Muscle of leg (tissue), 11 donors: Measurements from ENCODE around the gene EMX1. TPM values are rescaled to one million over a fixed set of nuclear protein-coding genes. Genes with fewer than 3 reads are reported as not detected.

Source experiments
- DNase-seq: peaks from one replicate; pipeline ENCODE4 v3.0.0; 2013
- H3K27ac ChIP-seq: one replicate; pipeline ENCODE4 v1.5.1; 2013; ENCODE audit warnings: mild to moderate bottlenecking, low read length, control low read depth
- H3K27me3 ChIP-seq: one replicate; pipeline ENCODE4 v1.6.1; 2013; ENCODE audit warnings: low read length; ENCODE audit not compliant: control insufficient read depth, insufficient read depth
- H3K36me3 ChIP-seq: one replicate; pipeline ENCODE4 v1.6.1; 2013; ENCODE audit warnings: low read length; ENCODE audit not compliant: control insufficient read depth, insufficient read depth
- H3K4me1 ChIP-seq: one replicate; pipeline ENCODE4 v1.6.1; 2013; ENCODE audit warnings: low read length; ENCODE audit not compliant: control insufficient read depth, insufficient read depth
- H3K4me3 ChIP-seq: one replicate; pipeline ENCODE4 v1.5.1; 2013; ENCODE audit warnings: low read length, control low read depth
- H3K9me3 ChIP-seq: replicated peaks from 2 replicates; pipeline ENCODE4 v1.6.1; 2013; ENCODE audit warnings: low read depth, low read length; ENCODE audit not compliant: control insufficient read depth
- WGBS: methylation state at CpG from one replicate; pipeline ENCODE4 v1.1.5; 2013; ENCODE audit warnings: missing lambda C conversion rate; ENCODE audit not compliant: insufficient coverage; 5-methylcytosine and 5-hydroxymethylcytosine counted together
- polyA plus RNA-seq, 8 donors: library from polyadenylated mRNA; unstranded; fragments of 120-200 nt; gene quantifications; one replicate each; pipeline versions ENCODE4 v1.2.1 to v1.2.3, GENCODE V29; 2013; ENCODE audit warnings: inconsistent platforms in 1 of 8, low replicate concordance in 1 of 8; ENCODE audit not compliant: insufficient read length in 8 of 8, insufficient read depth in 1 of 8
- total RNA-seq: library from RNA; stranded (reverse); fragments of 120-200 nt; gene quantifications from one replicate; pipeline ENCODE4 v1.2.4, GENCODE V29; 2013

The EMX1 gene
- total and polyA plus RNA-seq, 9 donors = 0.04 to 0.07 (median 0.05) TPM; not detected in 6

GRCh38 chr2:72958542-72959385 is 41.4 kb downstream of the EMX1 start:
- Histone ChIP-seq H3K27ac (no peak overlapping the region), H3K9me3 (no peaks in the 10 kb centered on the region), H3K4me3 (no peak overlapping the region), H3K27me3 (no peaks in the 10 kb centered on the region), H3K36me3 (no peaks in the 10 kb centered on the region), H3K4me1 (peaks cover 21% of the 10 kb centered on the region)
- WGBS = 86% methylated on average over 11 of the region's 13 CpGs
- DNase-seq = no peak

- Histone ChIP-seq H3K36me3 (no peaks in the 10 kb centered on the region), H3K9me3 (no peaks in the 10 kb centered on the region), H3K27ac (no peak overlapping the region), H3K27me3 (no peaks in the 10 kb centered on the region), H3K4me3 (no peak overlapping the region), H3K4me1 (peaks cover 14% of the 10 kb centered on the region)
- no peak for DNase-seq
- 80% methylated on average over 7 of the region's 8 CpGs for WGBS
Observed at GRCh38 chr2:72959554-72959953, 42.2 kb downstream of the EMX1 start.

GRCh38 chr2:72959995-72960981 is 43.0 kb downstream of the EMX1 start:
- no peak for DNase-seq

GRCh38 chr2:72961036-72961720 is 43.9 kb downstream of the EMX1 start:
- Histone ChIP-seq H3K36me3 (no peaks in the 10 kb centered on the region), H3K4me1 (peaks cover 6% of the 10 kb centered on the region), H3K9me3 (no peaks in the 10 kb centered on the region), H3K27me3 (no peaks in the 10 kb centered on the region), H3K27ac (no peak overlapping the region), H3K4me3 (no peak overlapping the region)
- WGBS = 79% methylated on average over 24 of the region's 27 CpGs
- DNase-seq = no peak

More at GRCh38 chr2:72959995-72960981, 43.0 kb downstream of the EMX1 start:
- H3K36me3 ChIP-seq = no peaks in the 10 kb centered on the region
- WGBS = 93% methylated on average over 26 of the region's 26 CpGs
- H3K9me3 ChIP-seq = no peaks in the 10 kb centered on the region
- H3K4me1 ChIP-seq = peaks cover 6% of the 10 kb centered on the region
- no peak overlapping the region for H3K27ac ChIP-seq
- H3K4me3 ChIP-seq = no peak overlapping the region
- H3K27me3 ChIP-seq = no peaks in the 10 kb centered on the region

GRCh38 chr2:72961853-72962468 is 44.6 kb downstream of the EMX1 start:
- Histone ChIP-seq H3K36me3 (no peaks in the 10 kb centered on the region), H3K27me3 (no peaks in the 10 kb centered on the region), H3K4me3 (no peak overlapping the region), H3K4me1 (peaks cover 6% of the 10 kb centered on the region), H3K9me3 (no peaks in the 10 kb centered on the region), H3K27ac (no peak overlapping the region)
- DNase-seq = no peak
- WGBS = 55% methylated on average over 3 of the region's 8 CpGs

- H3K27me3 ChIP-seq = no peaks in the 10 kb centered on the region
- H3K4me3 ChIP-seq = no peak overlapping the region
- no peaks in the 10 kb centered on the region for H3K36me3 ChIP-seq
- H3K27ac ChIP-seq = no peak overlapping the region
- 69% methylated on average over 4 of the region's 7 CpGs for WGBS
- DNase-seq = no peak
- no peaks in the 10 kb centered on the region for H3K9me3 ChIP-seq
- H3K4me1 ChIP-seq = peaks cover 6% of the 10 kb centered on the region
Observed at GRCh38 chr2:72962911-72963310, 45.6 kb downstream of the EMX1 start.

- WGBS = 45% methylated on average over 7 of the region's 10 CpGs
- Histone ChIP-seq H3K27me3 (no peaks in the 10 kb centered on the region), H3K27ac (no peak overlapping the region), H3K9me3 (no peaks in the 10 kb centered on the region), H3K4me3 (no peak overlapping the region), H3K4me1 (peaks cover 6% of the 10 kb centered on the region), H3K36me3 (no peaks in the 10 kb centered on the region)
- DNase-seq = peak; percentile 21
Observed at GRCh38 chr2:72963423-72964145, 46.3 kb downstream of the EMX1 start.

GRCh38 chr2:72964146-72964525 is 46.8 kb downstream of the EMX1 start:
- no peak for DNase-seq
- H3K4me1 ChIP-seq = peaks cover 6% of the 10 kb centered on the region
- H3K27ac ChIP-seq = no peak overlapping the region
- H3K27me3 ChIP-seq = no peaks in the 10 kb centered on the region
- no peak overlapping the region for H3K4me3 ChIP-seq
- no peaks in the 10 kb centered on the region for H3K9me3 ChIP-seq
- no peaks in the 10 kb centered on the region for H3K36me3 ChIP-seq
- 89% methylated on average over 6 of the region's 6 CpGs for WGBS

- H3K27ac ChIP-seq = no peak overlapping the region
- WGBS = 71% methylated on average over 12 of the region's 12 CpGs
- H3K4me1 ChIP-seq = peaks cover 6% of the 10 kb centered on the region
- H3K9me3 ChIP-seq = no peaks in the 10 kb centered on the region
- H3K27me3 ChIP-seq = no peaks in the 10 kb centered on the region
- no peak for DNase-seq
- no peaks in the 10 kb centered on the region for H3K36me3 ChIP-seq
- no peak overlapping the region for H3K4me3 ChIP-seq
Observed at GRCh38 chr2:72965016-72965415, 47.7 kb downstream of the EMX1 start.
